Posterior cingulate gyrus (tissue), 11 donors: ENCODE measurements around the gene FBXL16.

ENCODE experiments used
- DNase-seq, 10 donors: peaks; one replicate each; pipeline versions ENCODE4 v3.0.0 to v3.0.0-alpha.2; 2020 to 2021; ENCODE audit warnings: mixed read lengths in 3 of 10
- intact Hi-C: fragments of 100-400 bp; cut with DNase I; formaldehyde crosslinking; loops from one replicate; pipeline ENCODE4 v1.15.1; 2023

The FBXL16 gene

DNA sequence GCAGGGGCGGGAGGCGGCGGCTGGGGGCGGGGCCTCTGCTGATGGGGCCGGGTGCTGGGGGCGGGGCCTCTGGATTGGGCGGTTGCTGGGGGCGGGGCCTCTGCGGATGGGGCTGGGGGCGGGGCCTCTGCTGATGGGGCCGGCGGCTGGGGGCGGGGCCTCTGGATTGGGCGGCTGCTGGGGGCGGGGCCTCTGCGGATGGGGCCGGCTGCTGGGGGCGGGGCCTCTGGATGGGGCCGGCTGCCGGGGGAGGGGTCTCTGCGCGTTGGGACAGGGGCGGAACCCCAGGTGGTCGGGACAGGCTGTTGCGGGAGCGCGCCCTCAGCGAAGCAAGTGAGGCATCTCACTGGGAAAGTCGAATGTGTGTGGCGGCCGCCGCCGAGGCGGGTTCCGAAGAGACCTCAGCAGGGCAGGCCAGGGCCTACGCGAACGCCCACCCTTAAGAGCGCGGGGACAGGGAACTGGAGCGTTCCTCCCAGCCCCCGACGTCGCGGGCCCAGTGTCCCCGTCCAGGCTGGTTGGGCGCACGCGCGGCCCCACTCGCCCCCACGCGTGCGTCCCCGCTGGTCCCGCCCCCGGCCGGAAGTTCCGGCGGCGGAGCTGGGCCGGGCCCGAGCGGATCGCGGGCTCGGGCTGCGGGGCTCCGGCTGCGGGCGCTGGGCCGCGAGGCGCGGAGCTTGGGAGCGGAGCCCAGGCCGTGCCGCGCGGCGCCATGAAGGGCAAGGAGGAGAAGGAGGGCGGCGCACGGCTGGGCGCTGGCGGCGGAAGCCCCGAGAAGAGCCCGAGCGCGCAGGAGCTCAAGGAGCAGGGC is 25.6 kb downstream of the FBXL16 start, which contains the start of gene STUB1:
STUB1 (plus strand) TSS at position 597 of the 811 bp plus-strand sequence; CDS start at position 713, 116 bp downstream.
- DNase-seq, result peak; percentile 70 to 97 (median 82)
- intact Hi-C loops, result no loop called here

DNA sequence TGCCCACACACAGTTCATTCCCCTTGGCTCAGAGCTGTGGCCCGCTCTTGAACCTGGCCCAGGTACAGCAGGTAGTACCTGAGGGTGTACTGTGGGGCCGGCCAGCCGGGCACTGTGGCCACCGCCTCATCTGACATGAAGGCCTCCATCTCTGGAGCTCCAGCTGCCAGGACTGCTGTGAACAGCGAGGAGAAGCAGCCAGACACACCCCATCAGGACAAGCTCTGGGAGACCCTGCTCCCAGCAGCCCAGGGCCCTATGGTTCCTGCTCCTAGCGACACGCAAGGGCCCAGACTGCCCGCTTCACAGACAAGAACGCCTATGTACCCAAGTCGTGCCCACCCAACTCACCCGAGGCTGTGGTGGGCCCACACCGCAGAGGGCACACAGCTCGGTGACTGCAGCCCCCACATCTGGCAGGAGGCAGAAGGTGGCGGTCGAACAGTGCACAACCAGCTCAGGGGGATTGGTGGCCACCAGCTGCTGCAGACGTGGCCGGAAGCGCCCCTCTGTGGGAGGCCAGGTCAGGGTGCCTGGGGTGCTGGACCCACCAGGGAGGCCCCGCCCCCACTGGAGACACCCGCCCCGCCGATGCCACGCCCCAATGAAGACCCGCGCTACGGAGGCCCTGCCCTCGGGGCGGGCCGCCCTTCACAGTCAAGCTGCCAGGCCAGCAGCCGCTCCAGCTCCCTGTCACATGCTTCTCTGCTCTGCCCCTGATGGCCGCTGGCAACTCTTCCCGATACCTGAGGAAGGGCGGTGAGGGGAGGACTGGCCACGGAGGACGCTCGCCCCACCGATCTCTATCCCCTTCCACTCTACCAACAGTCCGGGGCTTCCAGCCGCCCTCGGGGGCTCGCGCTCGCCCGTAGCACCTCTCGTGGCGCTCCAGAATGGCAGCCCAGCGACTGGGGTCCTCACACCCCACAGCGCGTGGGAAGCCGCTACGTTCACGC is 26.5 kb downstream of the FBXL16 start:
- intact Hi-C loops, result no loop called here
- peak in 5 of 10 donors; percentile 40 to 92 (median 43) for DNase-seq

DNA sequence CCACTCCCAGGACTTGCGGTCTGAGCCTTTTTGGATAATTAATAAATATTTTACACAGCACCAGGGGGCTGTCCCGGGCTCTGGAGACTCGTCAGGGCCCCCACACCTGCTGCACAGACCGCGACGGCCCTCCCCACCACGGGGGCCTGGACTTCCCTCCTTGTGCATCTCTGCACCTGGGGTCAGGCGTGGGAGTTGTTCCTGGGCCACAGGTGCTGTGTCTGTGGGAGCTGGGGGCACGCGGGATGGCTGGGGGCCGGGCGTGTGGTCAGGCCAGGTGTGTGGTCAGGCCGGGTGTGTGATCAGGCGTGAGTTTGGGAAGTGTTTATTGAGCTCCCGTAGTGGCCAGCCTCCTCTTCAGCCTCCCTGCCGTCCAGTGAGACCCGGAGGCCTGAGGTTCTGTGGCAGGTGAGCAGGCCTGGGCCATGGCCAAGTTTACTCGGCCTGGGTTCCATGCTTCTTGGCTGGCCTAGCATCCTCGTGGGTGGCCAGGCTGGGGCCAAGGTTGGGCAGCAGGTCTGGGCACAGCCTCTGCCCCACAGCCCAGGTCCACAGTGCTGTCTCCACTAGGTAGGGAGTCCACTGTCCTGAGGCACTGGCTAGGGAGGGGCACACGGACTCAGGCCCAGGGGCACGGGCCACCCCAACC is 27.3 kb downstream of the FBXL16 start:
- DNase-seq, result no peak
- intact Hi-C loops, result no loop called here

DNA sequence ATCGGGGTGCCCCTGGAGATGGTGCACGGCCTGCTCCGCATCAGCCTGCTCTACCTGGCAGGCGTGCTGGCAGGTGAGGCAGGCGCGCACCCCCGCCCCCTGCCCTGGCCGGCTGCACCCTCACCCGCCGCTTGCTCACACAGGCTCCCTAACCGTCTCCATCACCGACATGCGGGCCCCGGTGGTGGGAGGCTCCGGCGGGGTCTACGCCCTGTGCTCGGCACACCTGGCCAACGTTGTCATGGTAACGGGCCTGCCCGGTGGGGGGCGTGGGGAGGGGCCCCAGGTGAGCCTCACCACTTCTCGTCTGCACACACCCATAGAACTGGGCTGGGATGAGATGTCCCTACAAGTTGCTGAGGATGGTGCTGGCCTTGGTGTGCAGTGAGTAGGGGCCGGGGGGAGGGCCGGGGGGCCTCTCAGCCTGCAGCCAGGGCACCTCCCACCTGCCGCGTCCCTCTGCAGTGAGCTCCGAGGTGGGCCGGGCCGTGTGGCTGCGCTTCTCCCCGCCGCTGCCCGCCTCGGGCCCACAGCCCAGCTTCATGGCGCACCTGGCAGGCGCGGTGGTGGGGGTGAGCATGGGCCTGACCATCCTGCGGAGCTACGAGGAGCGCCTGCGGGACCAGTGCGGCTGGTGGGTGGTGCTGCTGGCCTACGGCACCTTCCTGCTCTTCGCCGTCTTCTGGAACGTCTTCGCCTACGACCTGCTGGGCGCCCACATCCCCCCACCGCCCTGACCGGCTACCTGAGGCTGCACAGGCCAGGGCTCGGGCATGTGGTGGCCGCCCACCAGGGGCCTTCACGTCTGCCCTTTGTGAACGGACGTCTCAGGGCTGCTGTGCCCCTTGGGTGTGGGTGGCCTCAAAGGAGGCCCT is 28.0 kb downstream of the FBXL16 start:
- no peak for DNase-seq
- intact Hi-C loops, result no loop called here

DNA sequence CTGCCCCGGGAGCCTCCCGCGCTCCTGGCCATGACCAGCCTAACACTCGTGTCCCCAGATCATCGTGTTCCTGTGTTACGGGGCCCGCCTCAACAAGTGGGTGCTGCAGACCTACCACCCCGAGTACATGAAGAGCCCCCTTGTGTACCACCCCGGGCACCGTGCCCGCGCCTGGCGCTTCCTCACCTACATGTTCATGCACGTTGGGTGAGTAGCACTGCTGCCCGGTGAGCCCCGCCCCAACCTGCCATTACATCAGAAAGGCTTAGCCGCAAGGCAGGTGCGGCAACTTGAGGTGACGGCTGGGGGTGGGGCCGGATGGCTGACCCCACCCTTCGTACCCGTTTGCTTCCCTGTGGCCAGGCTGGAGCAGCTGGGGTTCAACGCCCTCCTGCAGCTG is 28.7 kb downstream of the FBXL16 start:
- intact Hi-C loops, result no loop called here
- DNase-seq, result peak in 1 of 10 donors; percentile 69

DNA sequence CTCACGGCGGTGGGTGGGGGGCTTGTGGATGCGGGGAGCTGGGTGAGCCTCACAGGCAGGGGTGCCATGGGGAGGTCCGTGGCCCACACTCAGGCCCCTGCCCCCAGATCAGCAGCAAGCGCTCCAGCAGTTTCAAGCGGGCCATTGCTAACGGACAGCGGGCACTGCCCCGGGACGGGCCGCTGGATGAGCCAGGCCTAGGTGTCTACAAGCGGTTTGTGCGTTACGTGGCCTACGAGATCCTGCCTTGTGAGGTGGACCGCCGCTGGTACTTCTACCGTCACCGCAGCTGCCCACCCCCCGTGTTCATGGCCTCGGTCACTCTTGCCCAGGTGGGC is 29.1 kb downstream of the FBXL16 start:
- no peak for DNase-seq
- intact Hi-C loops, result no loop called here

DNA sequence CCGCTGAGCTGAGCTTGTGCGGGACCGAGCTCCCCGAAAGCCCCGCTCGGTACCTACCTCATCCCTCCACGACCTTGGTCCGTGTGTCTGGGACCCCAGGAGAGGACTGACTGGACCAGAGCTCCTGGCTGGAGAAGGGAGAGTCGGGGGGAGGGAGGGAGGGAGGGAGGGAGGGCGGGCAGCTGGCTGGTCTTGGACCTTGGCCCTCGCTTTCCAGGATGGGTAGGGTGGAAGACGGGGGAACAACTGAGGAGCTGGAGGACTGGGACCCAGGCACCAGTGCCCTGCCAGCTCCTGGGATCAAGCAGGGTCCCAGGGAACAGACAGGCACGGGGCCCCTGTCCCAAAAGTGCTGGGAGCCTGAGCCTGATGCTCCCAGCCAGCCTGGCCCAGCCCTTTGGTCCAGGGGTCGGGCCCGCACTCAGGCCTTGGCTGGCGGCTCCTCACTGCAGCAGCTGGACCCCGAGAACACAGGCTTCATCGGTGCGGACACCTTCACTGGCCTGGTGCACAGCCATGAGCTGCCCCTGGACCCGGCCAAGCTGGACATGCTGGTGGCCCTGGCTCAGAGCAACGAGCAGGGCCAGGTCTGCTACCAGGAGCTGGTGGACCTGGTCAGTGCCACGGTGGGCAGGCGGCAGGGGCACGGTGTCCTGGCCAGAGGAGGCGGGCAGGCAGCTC is 29.6 kb downstream of the FBXL16 start:
- no peak for DNase-seq
- intact Hi-C loops, result no loop called here

DNA sequence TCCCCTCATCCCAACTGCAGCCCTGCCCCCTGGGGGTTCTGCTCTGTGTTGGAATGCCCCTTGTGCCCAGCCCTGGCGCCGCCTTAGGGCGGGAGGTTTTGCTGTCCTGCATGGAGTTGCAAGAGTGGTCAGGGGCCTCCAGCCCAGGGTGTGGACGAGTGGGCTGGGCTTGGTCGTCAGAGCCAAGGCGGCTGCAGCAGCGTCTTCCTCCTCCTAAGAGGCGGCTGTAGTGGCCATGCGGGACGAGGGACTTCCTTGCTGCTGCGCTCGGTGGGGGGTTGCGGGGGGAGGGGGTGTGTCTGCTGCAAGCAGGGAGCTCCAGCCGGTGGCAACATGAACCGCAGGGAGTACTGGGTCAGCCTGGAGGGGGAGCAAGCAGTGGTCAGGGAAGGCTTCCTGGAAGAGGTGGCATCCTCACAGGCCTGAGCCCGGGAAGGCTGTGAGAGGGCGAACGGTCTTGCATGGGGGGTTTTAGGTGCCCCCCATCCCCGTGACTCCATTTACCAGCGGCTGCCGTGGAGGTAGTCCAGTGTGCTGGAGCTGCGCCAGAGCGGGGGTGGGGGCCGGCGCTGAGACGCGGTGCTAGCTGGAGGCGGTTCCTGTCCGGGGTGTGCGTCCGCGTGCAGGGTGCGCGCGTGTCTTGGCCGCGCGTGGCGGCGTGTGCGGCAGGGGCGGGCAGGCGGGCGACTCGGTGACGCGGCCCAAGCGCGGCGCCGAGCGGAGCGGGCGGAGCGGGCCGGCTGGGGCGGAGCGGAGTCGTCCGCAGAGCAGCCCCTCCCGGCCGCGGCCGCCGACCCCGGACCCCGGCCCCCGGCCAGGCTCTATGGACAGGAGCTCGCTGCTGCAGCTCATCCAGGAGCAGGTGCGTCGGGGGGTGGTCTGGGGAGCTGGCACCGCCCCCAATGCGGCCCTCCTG is 30.4 kb downstream of the FBXL16 start, which contains the start of gene RHBDL1:
RHBDL1 (plus strand) TSS at position 704 of the 916 bp plus-strand sequence; CDS start at position 824, 120 bp downstream.
- intact Hi-C loops, result no loop called here
- peak in 9 of 10 donors; percentile 45 to 94 (median 60) for DNase-seq

DNA sequence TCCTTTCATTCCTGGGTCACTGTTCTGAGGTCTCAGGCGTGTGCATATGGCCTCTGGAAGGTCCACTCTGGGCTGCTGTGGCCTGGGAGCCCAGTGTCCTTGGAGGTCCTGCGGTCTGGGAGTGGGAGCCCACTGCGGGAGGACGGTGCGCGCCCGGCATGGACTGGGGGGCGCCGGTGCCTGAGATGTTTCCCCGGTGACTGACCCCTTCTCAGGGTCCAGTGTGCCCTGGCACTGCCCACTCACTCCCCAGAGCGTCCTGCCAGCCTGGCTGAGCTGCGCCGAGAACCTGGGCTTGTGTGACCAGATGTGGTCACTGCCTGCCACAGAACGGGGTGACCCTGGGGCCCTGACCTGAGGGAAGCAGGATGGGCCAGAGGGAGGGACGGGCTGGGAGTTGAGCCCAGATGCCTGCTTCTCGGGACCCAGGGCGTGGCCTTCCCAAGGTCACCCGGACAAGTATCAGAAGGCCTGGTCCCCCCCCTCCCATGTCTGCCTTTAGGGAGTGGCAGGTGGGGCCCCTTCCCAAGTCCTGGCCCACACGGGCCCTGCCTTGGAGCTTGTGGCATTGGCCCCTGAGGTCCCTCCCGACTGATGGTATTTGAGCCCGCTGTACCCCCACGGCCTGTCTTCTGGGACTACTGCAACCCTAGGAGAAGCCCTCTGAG is 31.3 kb downstream of the FBXL16 start:
- DNase-seq, result no peak
- intact Hi-C loops, result no loop called here

DNA sequence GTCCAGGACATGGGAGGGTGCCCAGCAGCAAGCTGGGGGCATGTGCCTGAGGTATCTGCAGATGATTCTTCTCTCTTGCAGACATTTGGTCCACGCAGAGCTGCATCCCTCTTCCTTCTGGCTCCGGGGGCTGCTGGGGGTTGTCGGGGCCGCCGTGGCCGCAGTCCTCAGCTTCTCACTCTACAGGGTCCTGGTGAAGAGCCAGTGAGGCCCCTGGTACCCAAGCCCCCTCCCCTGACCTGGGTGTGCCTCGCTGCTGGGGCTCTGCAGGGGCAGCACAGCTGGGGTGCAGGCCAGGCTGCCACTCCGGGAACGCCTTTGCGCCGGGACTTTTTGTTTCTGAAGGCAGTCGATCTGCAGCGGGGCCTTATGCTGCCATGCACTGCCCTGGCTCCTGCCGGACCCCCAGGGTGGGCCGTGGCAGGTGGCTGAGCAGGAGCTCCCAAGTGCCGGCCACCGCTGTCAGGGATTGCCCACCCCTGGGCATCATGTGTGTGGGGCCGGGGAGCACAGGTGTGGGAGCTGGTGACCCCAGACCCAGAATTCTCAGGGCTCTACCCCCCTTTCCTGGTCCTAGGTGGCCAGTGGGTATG is 32.1 kb downstream of the FBXL16 start:
- intact Hi-C loops, result no loop called here
- no peak for DNase-seq

DNA sequence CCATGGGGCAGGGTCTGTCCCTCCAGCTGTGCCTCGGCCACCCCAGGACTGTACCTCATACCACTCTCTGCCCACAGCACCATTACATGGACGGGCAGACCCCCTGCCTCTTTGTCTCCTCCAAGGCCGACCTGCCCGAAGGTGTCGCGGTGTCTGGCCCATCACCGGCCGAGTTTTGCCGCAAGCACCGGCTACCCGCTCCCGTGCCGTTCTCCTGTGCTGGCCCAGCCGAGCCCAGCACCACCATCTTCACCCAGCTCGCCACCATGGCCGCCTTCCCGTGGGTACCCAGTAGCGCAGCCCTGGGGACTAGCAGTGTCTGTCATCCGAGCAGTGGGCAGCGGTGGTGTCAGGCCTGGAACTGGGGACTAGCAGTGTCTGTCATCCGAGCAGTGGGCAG is 32.8 kb downstream of the FBXL16 start:
- intact Hi-C loops, result no loop called here
- DNase-seq, result no peak

DNA sequence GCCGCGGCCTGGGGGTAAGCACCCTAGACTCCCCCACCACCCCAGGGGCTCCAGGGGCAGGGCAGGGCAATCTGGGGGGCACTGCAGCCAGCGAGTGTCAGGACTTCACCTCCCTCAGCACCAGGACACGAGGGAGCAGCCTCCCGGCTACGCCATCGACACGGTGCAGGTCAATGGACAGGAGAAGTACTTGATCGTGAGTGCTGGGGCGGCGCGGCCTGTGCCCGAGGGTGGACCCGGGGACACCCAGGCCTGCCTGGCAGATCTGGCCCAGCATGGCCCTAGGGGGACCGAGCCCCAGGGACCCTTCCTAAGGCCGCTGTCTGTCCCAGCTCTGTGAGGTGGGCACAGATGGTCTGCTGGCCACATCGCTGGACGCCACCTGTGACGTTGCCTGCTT is 33.2 kb downstream of the FBXL16 start:
- no peak for DNase-seq
- intact Hi-C loops, result no loop called here

DNA sequence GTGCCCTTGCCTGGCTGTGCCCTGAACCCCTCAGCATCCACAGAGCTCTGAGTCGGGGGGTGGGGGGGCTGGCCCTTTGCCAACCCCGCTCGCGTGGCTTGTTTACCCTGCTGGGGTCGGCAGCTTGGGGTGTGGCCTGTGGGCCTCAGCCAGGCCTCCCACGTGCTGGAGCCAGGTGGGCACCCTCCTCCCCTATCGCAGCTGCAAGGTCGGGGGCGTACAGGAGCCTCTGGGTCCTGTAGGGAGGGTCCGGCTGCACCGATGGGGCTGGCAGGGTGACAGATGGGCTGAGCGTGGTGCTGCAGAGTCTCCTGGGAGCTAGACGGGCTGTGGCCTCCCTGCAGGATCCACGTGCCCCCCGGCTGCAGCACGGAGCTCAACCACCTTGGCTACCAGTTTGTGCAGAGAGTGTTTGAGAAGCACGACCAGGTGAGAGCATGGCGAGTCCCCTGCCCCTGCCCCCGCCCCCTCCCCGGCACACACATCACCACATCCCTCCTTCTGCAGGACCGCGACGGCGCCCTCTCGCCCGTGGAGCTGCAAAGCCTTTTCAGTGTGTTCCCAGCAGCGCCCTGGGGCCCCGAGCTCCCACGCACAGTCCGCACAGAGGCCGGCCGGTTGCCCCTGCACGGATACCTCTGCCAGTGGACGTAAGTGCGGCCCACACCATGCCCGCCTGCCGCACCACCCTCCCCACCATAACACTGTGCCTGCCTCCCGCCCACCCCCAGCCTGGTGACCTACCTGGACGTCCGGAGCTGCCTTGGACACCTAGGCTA is 34.1 kb downstream of the FBXL16 start:
- DNase-seq, result no peak
- intact Hi-C loops, result no loop called here

DNA sequence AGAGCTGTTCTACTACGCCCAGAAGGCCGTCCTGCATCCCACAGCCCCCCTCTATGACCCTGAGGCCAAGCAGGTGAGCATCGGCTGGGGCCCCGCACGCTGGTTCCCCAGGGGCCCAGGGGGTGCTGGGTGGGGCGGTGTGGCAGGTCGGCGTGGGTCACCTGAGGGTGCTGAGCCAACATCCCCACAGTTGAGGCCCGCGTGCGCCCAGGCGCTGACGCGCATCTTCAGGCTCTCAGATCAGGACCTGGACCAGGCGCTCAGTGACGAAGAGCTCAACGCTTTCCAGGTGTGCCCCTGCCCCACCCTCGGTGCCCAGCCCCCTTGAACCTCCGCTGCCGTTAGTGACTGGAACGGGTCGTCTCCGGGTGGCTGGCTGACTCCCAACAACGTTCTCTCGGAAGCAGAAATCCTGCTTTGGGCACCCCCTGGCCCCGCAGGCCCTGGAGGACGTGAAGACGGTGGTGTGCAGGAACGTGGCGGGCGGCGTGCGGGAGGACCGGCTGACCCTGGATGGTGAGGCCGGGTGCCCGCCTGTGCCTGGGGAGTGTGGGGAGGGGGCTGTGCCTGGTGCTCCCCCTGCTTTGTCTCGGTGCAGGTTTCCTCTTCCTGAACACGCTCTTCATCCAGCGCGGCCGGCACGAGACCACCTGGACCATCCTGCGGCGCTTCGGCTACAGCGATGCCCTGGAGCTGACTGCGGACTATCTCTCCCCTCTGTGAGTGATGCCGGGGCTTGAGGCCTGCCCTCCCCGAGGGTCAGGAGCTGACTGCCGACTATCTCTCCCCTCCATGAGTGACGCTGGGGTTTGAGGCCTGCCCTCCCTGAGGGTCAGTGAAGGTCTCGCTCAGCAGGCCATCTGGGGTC is 34.9 kb downstream of the FBXL16 start:
- intact Hi-C loops, result no loop called here
- no peak for DNase-seq

DNA sequence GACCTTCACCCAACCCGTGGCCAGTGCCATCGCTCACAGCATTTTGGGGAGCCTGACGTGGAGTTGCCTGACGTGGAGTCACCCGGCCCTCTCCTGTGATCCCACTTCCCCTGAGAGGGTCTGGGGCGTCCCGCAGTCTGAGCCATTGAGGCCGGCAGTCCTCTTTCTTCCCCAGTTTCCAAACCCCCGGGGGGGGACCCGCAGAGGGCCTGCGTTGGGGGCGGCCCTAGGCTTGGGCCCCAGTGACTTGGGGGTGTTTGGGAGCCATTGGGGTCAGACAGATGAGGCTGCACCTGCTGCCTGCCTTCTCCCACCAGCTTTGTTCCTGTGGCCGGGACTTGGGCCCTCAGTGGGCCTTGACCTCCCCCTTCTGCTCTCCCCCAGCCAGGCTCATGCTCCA is 35.9 kb downstream of the FBXL16 start:
- DNase-seq, result no peak
- intact Hi-C loops, result no loop called here
